SK-MEL-5 (cell line): ENCODE data around the gene UPF1. TPM values are rescaled to one million over a fixed set of nuclear protein-coding genes. Genes with fewer than 3 reads are reported as not detected.

Experiments used
- DNase-seq: peaks from one replicate; pipeline ENCODE4 v3.0.0-alpha.2; 2016; ENCODE audit warnings: low read depth, low spot score
- in situ Hi-C: cut with HindIII; loops from 2 replicates; pipeline ENCODE4 v1.10.0; 2016; ENCODE audit warnings: low sequenced_read_pairs, high pct_unique_total_duplicates, low pct_unique_long_range_greater_than_20kb
- total RNA-seq: library from RNA; depleted of rRNA; stranded (reverse); fragments of >200 nt; shearing (Covaris generic); gene quantifications from 2 replicates; pipeline ENCODE4 v1.2.3, GENCODE V29; 2014

The UPF1 gene
- total RNA-seq, 1 experiment from 2014 or later, result 22.4 TPM

- DNase-seq, result no peak
- in situ Hi-C loops, result no loop called here
These were observed 31.4 kb downstream of the UPF1 start for GRCh38 chr19:18862976-18863842.

DNA sequence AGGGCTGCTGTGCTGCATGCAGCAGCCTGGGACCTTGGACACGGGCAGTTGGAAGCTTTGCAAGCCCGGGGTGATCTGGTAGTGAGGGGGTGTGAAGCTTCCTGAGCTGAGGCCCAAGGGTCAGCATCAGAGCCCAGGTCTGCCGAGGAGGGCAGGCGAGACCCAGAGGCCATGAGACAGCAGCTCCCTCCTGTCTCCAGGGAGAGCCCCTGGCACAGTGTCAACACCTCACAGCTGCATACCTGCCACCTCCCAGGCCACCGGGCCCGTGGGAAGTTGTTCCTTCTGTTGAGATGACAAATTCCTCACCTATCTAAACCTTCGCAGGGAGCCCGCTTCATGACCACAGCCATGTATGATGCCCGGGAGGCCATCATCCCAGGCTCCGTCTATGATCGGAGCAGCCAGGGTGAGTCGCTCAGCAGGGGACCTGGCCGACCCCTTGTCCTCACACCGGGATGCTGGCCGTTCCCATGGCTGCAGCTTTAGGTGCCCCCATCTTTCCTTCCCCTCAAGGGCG is 32.1 kb downstream of the UPF1 start:
- in situ Hi-C loops, result no loop called here
- no peak for DNase-seq

DNA sequence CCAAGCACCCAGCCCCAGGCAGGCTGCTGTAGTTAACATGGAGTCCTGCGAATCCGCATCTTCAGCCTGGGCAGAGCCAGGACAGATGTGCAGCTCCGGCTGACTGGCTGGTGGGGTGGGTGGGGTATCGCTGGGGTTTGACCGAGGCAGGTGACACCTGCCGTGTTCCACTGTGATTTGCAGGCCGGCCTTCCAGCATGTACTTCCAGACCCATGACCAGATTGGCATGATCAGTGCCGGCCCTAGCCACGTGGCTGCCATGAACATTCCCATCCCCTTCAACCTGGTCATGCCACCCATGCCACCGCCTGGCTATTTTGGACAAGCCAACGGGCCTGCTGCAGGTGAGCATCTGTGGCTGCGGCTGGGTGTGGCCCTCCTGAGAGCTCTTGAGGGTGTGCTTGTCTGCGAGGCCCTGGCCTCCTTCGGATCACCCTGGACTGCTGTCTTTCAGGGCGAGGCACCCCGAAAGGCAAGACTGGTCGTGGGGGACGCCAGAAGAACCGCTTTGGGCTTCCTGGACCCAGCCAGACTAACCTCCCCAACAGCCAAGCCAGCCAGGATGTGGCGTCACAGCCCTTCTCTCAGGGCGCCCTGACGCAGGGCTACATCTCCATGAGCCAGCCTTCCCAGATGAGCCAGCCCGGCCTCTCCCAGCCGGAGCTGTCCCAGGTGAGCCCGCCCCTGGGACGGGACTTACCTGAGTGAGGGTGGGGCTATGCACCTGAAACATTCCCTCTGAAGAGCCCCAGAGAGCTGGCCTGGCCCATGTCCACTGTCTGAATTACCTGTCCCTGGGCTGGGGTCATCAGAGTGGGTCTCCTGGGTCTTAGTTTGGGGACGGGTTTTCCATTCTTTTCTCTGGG is 33.6 kb downstream of the UPF1 start:
- no peak for DNase-seq
- in situ Hi-C loops, result no loop called here

GRCh38 chr19:18865973-18866799 is 34.4 kb downstream of the UPF1 start:
- DNase-seq, result peak; percentile 52
- in situ Hi-C loops, result no loop called here

DNA sequence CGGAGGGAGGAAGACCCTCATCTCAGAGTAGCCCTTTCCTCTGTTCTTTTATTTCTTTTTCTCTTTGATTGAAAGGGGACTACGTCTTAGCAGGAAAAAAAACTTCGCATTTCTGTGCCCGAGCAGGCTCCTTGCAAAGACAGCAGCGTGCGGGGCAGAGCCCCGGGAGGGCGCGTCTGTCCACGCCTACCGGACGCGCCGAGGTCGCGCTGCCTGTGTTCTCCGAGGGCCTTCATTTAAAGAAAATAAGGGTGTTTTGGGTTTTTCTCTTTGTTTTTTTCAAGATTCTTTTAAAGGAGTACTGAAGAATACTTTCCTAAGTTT is 35.0 kb downstream of the UPF1 start:
- in situ Hi-C loops, result no loop called here
- DNase-seq, result no peak

GRCh38 chr19:18867199-18867598 is 35.4 kb downstream of the UPF1 start:
- DNase-seq, result no peak
- in situ Hi-C loops, result no loop called here

DNA sequence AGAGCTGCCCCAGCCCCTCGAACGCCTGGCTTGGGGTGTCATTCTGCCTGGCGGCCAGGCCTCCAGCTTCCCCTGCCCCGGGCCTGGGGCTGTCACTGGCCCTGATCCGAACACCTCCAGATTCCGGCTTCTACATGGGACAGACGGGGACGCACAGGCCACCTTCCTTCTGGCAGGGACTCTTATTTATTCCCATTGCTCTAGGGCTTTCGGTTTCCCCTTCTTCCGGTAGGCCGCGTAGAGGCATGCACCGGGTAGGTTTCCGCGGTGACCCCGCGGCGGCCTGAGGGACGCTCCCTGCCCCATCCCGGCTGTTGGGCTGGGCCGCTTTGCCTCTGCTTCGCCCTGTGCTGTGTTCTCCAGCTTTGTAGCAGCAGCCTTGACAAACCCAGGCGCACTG is 36.0 kb downstream of the UPF1 start:
- no peak for DNase-seq
- in situ Hi-C loops, result no loop called here

GRCh38 chr19:18868380-18869022 is 36.7 kb downstream of the UPF1 start:
- in situ Hi-C loops, result no loop called here
- DNase-seq, result no peak

- in situ Hi-C loops, result no loop called here
These were observed 37.4 kb downstream of the UPF1 start for GRCh38 chr19:18869023-18869618.

GRCh38 chr19:18869781-18870530 is 38.2 kb downstream of the UPF1 start:
- no peak for DNase-seq
- in situ Hi-C loops, result no loop called here

More at GRCh38 chr19:18869023-18869618, 37.4 kb downstream of the UPF1 start:
- DNase-seq, result no peak

- DNase-seq, result no peak
- in situ Hi-C loops, result no loop called here
These were observed 38.9 kb downstream of the UPF1 start for GRCh38 chr19:18870531-18871172.

DNA sequence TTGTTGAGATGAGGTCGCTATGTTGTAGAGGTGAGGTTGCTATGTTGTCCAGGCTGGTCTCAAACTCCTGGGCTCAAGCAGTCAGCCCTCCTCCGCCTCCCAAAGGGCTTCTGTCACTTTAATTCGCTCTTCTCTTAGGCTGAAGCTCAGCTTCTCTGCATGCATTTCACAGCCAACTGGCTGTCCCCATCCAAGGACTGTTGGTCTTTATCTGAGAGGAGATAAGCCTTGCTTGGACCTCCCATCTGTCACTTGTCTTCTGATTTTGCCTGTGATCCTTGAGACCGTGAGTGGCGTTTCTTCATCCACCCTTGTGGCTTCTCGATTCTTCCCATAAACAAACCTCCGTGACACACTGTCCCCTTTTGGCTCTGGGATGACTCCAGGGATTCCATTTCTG is 39.8 kb downstream of the UPF1 start:
- in situ Hi-C loops, result no loop called here
- no peak for DNase-seq

DNA sequence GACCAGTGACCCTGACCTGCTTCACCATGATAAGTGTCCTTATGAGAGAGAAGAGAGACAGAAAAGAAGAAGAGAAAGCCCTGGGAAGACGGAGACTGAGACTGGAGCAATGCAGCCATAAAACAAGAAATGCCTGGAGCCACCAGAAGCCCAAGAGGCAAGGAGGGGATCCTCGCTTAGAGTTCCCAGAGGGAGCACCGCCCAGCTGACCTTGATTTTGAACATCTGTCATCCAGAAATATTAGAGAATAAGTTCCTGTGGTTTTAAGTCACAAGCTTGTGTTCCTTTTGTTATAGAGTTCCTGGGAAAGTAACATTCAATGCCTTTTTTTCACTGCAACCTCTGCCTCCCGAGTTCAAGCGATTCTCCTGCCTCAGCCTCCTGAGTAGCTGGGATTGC is 44.0 kb downstream of the UPF1 start:
- in situ Hi-C loops, result no loop called here
- no peak for DNase-seq

GRCh38 chr19:18876865-18877264 is 45.1 kb downstream of the UPF1 start:
- no peak for DNase-seq
- in situ Hi-C loops, result no loop called here

- in situ Hi-C loops, result no loop called here
- DNase-seq, result no peak
These were observed 46.5 kb downstream of the UPF1 start for GRCh38 chr19:18878058-18878797.
